CD4-positive, alpha-beta T cell treated with Interleukin-15 for 1 hour (primary cell): Measurements from ENCODE around the gene PCDHA4.
"Not testable (repeated sequence)": the region's sequence is repeated elsewhere in the genome, so short reads cannot be mapped to it uniquely, and the experiment has no call there.

ENCODE experiments used
- DNase-seq: peaks from one replicate; pipeline ENCODE4 v3.0.0-alpha.2; 2020

PCDHA4 gene

DNA sequence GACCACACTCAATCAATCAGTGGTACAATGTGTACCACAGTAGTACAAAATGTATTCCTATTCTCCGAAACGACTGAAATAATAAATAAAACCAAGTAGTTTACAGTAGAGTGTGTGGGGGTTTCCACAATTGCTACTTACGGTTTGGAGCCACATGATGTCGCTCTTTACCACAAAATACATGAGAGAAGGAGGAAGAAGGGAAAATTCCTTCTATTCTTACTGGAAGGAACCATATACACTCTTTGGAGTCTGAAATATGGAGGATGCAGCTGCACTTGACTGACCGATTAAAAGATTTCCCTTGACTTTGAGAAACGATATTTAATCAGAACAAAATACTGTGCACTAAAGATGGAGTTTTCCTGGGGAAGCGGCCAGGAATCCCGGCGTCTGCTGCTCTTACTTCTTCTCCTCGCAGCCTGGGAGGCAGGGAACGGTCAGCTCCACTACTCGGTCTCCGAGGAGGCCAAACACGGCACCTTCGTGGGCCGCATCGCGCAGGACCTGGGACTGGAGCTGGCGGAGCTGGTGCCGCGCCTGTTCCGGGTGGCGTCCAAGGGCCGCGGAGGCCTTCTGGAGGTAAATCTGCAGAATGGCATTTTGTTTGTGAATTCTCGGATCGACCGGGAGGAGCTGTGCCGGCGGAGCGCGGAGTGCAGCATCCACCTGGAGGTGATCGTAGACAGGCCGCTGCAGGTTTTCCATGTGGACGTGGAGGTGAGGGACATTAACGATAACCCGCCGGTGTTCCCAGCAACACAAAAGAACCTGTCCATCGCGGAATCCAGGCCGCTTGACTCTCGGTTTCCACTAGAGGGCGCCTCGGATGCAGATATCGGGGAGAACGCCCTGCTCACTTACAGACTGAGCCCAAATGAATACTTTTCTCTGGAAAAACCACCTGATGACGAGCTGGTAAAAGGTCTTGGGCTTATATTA lies at the start of gene PCDHA4:
Gene PCDHA4 (plus strand): TSS at position 235 of the 942 bp plus-strand sequence.
- no peak for DNase-seq

DNA sequence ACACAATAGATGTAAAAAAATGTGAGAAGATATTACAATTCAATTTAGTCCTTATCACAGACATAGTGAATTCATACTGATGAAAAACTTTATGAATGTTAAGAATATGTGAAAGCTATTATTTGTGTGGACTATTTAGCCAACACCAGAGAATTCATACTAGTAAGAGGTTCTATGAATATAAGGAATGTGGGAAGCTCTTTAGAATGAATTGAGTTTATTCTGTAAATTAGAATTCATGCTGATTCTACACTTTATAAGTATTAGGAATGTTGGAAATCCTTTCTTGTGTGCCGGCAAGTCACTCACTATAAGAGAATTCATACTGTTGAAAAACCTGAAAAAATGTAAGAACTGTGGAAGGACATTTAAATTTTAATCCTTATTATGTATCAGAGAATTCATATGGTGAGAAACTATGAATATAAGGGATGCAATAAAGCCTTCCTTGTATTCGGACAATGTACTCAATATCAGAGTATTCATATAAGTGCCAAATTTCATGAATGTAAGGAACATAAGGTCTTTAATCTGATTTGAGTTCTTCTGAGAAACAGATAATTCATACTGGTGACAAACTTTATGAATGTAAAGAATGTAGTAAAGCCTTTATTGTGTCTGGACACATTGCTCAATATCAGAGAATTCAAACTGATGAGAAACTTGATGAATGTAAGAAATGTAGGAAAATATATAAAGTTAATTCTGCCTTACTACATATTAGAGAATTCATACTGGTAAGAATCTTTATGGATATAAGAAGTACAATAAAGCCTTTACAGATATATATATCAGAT lies 42.5 kb upstream of the PCDHA4 start:
- DNase-seq = no peak

DNA sequence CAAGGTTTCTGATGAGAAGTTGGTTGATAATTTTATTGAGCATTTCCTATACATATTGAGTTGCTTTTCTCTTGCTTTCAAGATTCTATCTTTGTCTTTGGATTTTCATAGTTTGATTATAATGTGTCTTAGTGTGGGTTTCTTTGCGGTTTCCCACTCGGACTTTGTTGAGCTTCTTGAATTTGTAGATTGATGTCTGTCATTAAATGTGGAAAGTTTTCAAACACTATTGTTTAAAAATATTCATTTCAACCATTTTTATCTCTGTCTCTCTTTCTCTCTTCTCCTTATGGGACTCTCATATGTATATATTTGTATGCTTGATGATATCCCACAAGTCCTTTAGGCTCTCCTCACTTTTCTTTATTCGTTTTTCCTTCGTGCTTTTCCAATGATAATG lies 39.4 kb upstream of the PCDHA4 start:
- DNase-seq = no peak

DNA sequence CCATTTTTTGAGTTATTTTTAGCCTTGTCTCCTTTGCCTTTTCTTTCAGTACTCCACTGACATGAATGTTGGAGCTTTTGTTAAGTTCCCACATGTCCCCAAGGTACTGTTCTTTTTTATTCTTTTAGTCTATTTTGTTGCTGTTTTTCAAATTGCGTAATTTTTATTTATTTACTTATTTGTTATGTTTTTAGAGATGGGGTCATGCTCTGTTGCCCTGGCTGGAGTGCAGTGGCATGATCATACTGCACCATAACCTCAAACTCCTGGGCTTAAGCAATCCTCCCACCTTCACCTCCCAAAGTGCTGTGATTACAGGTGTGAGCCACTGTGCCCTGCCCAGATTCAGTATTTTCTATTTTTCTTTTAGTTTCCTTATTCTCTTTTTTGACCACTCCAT lies 26.4 kb upstream of the PCDHA4 start:
- no peak for DNase-seq

DNA sequence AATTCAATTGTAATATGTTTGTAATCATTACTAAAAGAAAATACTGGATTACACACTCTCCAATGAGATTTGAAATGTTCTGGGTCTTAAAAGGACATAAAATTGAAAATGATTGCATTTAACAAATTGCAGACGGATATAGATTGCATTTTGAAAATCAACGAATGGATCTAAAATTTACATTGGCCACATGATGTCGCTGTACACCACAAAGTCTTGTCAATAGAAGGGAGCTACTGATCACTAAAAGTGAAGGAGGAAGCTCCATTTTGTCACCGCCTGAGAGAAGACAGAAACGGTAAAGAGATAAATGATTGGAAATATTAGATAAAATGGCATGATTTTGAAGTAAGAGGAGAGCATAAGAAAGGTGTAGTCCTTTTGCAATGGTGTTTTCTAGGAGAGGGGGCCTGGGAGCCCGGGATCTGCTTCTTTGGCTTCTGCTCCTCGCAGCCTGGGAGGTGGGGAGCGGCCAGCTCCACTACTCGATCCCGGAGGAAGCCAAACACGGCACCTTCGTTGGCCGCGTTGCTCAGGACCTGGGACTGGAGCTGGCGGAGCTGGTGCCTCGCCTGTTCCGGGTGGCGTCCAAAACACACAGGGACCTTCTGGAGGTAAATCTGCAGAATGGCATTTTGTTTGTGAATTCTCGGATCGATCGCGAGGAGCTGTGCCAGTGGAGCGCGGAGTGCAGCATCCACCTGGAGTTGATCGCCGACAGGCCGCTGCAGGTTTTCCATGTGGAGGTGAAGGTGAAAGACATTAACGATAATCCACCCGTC lies 20.8 kb upstream of the PCDHA4 start, which contains the start of gene PCDHA1:
Gene PCDHA1 (plus strand): TSS at position 236 of the 782 bp plus-strand sequence.
- DNase-seq = no peak

DNA sequence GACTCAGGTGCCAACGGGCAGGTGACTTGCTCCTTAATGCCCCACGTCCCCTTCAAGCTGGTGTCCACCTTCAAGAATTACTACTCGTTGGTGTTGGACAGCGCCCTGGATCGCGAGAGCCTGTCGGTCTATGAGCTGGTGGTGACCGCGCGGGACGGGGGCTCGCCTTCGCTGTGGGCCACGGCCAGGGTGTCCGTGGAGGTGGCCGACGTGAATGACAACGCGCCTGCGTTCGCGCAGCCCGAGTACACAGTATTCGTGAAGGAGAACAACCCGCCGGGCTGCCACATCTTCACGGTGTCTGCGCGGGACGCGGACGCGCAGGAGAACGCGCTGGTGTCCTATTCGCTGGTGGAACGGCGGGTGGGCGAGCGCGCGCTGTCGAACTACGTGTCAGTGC lies 19.4 kb upstream of the PCDHA4 start:
- DNase-seq = not testable (repeated sequence)

DNA sequence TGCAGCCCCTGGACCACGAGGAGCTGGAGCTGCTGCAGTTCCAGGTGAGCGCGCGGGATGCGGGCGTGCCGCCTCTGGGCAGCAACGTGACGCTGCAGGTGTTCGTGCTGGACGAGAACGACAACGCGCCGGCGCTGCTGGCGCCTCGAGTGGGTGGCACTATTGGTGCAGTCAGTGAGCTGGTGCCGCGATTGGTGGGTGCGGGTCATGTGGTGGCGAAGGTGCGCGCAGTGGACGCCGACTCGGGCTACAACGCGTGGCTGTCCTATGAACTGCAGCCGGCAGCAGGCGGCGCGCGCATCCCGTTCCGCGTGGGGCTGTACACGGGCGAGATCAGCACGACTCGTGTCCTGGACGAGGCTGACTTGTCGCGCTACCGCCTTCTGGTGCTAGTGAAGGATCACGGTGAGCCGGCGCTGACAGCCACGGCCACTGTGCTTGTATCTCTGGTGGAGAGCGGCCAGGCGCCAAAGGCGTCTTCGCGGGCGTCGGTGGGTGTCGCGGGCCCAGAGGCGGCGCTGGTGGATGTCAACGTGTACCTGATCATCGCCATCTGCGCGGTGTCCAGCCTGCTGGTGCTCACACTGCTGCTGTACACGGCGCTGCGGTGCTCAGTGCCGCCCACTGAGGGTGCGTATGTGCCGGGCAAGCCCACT lies 18.9 kb upstream of the PCDHA4 start:
- DNase-seq = not testable (repeated sequence)

DNA sequence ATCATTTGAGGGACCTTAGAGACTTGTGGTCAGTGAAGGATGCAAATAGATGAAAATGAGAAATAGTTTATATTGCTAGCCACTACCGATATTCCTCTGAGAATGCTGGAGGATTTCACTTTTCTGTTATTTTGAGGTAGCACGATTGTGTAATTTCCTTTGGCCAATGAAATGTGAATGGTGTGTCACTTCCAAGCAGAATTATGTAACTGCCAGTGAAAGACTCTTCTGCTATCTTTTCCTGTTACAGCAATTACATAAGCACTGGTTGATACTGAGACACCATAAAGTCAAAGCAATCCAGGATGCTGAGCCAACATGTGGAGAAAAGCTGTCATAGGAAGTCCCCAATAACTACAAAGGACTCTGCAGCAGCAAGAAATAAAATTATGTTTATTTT lies 15.8 kb upstream of the PCDHA4 start:
- DNase-seq = no peak

DNA sequence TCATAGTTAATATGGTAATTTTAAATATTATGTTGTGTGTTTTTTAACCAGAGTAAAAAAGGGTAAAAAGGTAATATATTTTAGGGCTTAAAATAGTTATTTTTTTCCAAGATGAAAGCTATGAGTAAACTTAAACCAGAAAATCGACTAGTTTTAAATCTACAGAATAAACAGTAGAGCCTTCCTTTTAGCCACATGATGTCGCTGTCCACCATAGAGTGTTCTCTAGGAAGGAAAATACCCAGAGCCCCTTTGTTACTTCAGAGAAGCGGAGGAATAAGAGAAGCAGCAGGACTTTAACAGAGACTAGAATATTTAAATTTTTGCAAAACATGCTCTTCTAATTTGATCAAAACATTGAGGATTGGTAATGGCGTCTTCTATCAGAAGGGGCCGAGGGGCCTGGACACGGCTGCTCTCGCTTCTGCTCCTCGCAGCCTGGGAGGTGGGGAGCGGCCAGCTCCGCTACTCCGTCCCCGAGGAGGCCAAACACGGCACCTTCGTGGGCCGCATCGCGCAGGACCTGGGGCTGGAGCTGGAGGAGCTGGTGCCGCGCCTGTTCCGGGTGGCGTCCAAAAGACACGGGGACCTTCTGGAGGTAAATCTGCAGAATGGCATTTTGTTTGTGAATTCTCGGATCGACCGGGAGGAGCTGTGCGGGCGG lies 12.1 kb upstream of the PCDHA4 start, which contains the start of gene PCDHA2:
Gene PCDHA2 (plus strand): TSS at position 258 of the 664 bp plus-strand sequence.
- DNase-seq = no peak

DNA sequence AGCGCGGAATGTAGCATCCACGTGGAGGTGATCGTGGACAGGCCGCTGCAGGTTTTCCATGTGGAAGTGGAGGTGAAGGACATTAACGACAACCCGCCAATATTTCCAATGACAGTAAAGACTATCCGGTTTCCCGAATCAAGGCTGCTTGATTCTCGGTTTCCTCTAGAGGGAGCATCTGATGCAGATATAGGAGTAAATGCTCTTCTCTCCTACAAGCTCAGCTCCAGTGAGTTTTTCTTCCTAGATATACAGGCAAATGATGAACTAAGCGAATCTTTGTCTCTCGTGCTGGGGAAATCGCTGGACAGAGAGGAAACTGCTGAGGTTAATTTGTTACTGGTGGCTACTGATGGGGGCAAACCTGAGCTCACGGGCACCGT lies 11.6 kb upstream of the PCDHA4 start:
- no peak for DNase-seq

DNA sequence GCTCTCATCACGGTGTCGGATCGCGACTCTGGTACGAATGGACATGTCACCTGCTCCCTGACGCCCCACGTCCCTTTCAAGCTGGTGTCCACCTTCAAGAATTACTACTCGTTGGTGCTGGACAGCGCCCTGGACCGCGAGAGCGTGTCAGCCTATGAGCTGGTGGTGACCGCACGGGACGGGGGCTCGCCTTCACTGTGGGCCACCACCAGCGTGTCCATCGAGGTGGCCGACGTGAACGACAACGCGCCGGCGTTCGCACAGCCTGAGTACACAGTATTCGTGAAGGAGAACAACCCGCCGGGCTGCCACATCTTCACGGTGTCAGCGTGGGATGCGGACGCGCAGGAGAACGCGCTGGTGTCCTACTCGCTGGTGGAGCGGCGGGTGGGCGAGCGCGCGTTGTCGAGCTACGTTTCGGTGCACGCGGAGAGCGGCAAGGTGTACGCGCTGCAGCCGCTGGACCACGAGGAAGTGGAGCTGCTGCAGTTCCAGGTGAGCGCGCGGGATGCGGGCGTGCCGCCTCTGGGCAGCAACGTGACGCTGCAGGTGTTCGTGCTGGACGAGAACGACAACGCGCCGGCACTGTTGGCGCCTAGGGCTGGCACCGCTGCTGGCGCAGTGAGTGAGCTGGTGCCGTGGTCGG lies 10.7 kb upstream of the PCDHA4 start:
- DNase-seq = not testable (repeated sequence)

DNA sequence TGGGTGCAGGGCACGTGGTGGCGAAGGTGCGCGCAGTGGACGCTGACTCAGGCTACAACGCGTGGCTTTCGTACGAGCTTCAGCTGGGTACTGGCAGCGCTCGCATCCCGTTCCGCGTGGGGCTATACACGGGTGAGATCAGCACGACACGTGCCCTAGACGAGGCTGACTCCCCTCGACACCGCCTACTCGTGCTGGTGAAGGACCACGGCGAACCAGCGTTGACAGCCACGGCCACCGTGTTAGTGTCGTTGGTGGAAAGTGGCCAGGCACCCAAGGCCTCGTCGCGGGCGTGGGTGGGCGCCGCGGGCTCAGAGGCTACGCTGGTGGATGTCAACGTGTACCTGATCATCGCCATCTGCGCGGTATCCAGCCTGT lies 10.2 kb upstream of the PCDHA4 start:
- no peak for DNase-seq

DNA sequence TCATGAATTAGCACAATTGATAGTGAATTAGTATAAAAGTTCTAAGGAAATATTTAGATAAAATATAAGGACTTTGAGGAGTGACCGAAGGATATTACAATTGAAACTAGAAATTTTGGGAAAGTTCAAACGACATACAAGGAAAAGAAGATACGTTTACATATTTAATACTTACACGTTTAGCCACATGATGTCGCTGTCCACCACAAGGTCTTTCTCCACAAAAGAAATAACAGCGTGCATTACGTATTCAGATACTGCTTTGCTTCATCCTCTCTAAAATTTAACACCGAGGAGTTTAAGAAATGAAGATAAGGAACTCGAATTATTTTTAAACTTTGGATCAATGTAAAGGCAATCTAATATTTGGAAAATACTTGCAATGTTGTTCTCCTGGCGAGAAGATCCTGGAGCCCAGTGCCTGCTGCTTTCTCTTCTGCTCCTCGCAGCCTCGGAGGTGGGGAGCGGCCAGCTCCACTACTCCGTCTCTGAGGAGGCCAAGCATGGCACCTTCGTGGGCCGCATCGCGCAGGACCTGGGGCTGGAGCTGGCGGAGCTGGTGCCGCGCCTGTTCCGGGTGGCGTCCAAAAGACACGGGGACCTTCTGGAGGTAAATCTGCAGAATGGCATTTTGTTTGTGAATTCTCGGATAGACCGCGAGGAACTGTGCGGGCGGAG lies 5.9 kb upstream of the PCDHA4 start, which contains the start of gene PCDHA3:
Gene PCDHA3 (plus strand): TSS at position 242 of the 678 bp plus-strand sequence.
- DNase-seq = no peak

DNA sequence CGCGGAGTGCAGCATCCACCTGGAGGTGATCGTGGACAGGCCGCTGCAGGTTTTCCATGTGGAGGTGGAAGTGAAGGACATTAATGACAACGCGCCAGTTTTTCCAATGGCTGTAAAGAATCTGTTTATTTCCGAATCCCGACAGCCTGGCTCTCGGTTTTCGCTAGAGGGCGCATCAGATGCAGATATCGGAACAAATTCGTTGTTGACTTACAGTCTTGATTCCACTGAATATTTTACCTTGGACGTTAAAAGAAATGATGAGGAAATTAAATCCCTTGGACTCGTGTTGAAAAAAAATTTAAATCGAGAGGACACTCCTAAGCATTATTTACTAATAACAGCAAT lies 5.4 kb upstream of the PCDHA4 start:
- no peak for DNase-seq

DNA sequence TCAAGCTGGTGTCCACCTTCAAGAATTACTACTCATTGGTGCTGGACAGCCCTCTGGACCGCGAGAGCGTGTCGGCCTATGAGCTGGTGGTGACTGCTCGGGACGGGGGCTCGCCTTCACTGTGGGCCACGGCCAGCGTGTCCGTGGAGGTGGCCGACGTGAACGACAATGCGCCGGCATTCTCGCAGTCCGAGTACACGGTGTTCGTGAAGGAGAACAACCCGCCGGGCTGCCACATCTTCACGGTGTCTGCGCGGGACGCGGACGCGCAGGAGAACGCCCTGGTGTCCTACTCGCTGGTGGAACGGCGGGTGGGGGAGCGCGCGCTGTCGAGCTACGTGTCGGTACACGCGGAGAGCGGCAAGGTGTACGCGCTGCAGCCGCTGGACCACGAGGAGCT lies 4.5 kb upstream of the PCDHA4 start:
- not testable (repeated sequence) for DNase-seq

DNA sequence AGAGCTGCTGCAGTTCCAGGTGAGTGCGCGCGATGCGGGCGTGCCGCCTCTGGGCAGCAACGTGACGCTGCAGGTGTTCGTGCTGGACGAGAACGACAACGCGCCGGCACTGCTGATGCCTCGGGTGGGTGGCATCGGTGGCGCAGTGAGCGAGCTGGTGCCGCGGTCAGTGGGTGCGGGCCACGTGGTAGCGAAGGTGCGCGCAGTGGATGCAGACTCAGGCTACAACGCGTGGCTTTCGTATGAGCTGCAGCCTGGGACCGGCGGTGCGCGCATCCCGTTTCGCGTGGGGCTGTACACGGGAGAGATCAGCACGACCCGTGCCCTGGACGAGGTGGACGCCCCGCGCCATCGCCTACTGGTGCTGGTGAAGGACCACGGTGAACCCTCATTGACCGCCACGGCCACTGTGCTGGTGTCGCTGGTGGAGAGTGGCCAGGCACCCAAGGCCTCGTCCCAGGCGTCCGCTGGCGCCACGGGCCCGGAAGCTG lies 4.0 kb upstream of the PCDHA4 start:
- DNase-seq = no peak

DNA sequence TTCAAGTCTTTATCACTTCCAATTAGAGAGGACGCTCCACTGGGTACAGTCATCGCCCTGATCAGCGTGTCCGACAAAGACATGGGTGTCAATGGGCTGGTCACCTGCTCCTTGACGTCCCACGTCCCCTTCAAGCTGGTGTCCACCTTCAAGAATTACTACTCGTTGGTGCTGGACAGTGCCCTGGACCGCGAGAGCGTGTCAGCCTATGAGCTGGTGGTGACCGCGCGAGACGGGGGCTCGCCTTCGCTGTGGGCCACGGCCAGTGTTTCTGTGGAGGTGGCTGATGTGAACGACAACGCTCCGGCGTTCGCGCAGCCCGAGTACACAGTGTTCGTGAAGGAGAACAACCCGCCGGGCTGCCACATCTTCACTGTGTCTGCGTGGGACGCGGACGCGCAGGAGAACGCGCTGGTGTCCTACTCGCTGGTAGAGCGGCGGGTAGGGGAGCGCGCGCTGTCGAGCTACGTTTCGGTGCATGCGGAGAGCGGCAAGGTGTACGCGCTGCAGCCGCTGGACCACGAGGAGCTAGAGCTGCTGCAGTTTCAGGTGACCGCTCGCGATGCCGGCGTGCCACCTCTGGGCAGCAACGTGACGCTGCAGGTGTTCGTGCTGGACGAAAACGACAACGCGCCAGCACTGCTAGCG lies 1.5 kb downstream of the PCDHA4 start:
- DNase-seq = not testable (repeated sequence)

DNA sequence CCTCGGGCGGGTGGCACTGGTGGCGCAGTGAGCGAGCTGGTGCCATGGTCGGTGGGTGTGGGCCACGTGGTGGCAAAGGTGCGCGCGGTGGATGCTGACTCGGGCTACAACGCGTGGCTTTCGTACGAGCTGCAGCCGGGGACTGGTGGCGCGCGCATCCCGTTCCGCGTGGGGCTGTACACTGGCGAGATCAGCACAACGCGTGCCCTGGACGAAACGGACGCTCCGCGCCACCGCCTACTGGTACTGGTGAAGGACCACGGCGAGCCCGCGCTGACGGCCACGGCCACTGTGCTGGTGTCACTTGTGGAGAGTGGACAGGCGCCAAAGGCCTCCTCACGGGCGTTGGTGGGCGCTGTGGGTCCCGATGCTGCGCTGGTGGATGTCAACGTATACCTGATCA lies 2.0 kb downstream of the PCDHA4 start:
- DNase-seq = no peak

DNA sequence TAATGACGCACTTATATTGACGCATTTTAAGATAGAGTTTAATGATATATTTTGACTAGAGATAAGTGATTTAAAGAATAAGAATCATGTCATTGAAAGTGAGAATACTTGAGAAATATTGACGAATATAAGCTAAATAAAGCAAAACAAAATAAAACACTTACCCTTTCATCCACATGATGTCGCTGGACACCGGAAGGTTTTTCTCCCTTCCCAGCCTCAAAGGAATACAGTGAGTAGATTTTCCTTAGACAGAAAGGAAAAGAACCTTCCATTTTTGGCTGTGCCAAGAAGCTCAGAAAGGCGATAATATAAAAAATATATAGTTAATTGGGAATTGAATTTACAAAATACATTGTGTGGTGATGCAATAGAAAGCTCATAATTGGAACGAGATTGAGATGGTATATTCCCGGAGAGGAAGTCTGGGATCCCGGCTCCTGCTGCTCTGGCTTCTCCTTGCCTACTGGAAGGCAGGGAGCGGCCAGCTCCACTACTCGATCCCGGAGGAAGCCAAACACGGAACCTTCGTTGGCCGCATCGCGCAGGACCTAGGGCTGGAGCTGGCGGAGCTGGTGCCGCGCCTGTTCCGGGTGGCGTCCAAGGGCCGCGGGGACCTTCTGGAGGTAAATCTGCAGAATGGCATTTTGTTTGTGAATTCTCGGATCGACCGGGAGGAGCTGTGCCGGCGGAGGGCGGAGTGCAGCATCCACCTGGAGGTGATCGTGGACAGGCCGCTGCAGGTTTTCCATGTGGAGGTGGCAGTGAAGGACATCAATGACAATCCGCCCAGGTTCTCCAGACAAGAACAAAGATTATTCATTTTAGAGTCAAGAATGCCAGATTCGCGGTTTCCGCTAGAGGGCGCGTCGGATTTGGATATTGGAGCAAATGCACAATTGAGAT lies 14.8 kb downstream of the PCDHA4 start, which contains the start of gene PCDHA5:
Gene PCDHA5 (plus strand): TSS at position 239 of the 906 bp plus-strand sequence.
- no peak for DNase-seq
